Stimulated activated CD8-positive, alpha-beta memory T cell treated with anti-CD3 and anti-CD28 coated beads, Interleukin-4, amount 100 ng/mL, for 24 hours (primary cell): Measurements from ENCODE around the gene SBF2.
"Not testable (repeated sequence)": the region's sequence is repeated elsewhere in the genome, so short reads cannot be mapped to it uniquely, and the experiment has no call there.

Experiments used
- DNase-seq: peaks from one replicate; pipeline ENCODE4 v3.0.0-alpha.2; 2020; ENCODE audit warnings: low read depth

Gene SBF2

DNA sequence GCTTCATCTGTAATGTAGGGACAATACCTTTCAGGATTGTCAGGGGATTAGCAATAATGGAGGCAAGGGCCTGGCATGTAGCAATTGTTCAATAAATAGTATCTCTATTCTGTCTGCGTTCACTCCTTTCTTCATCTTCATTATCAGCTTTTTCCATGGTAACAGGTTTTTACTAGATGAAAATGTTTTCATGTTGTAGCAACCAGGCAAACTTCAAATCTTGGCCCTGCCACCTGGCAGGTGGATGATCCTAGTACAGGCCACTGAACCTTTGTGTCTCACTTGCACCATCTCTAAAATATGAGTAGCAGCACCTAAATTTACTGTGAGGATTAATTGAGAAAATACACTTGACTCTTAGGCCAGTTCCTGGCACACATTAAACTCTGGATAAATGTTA is 546.8 kb downstream of the SBF2 start:
- no peak for DNase-seq

DNA sequence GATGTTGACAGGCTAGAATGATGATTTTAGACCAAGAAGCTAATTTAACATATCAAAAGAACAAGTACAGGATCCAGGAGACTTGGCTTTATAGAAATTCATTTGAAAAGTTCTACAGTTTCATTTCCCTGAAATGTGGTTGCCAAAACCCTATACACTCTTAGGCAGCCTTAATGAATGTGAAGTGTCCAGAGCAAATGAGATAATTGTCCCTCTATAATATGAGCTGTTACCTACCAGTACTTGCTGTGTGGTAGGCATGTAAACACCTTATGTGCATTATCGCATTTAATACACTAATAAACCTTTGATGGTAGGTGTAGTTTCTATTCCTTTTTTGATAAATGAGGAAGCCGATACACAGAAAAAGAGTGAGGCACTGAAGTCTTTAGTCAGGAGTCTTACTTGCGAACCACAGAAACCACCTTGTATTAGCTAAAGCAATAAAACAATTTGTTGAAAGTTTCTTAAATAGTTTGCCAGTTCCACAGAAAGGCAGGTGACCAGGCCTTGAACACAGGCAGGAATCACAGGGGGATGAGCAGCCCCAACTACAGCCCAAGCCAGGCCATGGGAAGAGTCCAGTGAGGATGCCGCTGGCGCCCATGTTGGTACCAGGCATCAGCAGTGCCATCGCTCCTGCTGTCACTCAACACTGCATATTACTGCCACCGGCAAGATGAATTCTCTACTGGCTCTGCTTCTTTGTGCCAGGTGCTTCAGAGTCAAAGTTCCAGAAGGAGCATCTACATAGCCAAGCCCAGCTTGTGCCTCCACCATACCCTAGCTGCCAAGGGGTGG is 548.4 kb downstream of the SBF2 start:
- DNase-seq, result no peak

DNA sequence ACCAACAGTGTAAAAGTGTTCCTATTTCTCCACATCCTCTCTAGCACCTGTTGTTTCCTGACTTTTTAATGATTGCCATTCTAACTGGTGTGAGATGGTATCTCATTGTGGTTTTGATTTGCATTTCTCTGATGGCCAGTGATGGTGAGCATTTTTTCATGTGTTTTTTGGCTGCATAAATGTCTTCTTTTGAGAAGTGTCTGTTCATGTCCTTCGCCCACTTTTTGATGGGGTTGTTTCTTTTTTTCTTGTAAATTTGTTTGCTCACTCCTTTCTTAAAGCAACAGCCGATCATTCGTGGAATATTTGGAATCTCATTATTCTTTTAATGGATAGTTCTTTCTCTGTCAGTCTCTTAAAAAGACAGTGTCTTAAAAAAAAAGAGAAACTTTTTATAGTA is 550.5 kb downstream of the SBF2 start:
- DNase-seq, result not testable (repeated sequence)

DNA sequence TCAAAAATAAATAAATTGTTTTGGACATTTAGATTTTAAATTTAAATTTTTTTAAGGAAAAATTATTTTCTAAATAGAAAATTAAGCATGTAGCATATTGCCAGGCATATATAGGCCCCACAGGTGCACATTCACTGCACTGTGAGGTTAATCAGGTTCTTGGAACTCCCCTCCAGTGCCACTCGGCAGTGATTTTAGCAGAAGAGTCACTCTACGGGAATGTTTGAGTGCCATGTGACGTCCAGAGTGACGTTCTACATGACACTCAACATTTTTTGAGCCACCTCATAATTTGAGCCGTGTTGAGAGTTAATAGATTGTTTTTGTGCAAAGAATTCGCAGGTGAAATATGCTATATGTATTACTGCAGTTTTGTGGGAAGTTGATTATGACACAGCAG is 552.8 kb downstream of the SBF2 start:
- no peak for DNase-seq

DNA sequence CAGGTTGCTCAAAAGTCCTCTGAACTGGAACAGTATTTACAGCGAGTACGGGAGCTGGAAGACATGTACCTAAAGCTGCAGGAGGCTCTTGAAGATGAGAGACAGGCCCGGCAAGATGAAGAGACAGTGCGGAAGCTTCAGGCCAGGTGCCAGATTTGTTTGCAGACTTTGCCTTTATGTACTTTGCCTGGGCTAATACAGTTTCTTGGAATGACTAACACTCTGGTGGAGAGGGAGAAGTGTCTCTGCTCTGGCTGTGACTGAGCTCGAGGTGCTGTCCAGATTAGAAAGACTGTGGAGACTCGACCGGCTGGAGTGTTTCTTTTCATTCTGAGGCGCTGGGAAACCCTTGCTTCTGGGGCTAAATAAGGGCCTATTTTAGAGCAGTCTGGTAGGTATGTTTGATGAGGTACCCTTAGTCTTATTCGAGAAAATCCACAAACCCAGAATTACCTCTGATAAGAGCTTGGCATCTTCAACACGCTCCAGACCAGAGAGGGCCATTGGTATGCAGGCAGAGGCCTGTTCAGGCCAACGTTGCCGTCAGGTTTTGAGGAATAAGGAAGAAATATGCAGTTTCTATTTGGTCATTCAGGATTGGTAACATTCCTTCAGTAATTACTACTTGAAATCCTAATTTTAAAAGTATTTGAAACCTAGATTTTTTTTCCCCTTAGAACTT is 553.7 kb downstream of the SBF2 start:
- DNase-seq, result no peak

GRCh38 chr11:9739123-9739900 is 554.7 kb downstream of the SBF2 start:
- DNase-seq, result no peak

DNA sequence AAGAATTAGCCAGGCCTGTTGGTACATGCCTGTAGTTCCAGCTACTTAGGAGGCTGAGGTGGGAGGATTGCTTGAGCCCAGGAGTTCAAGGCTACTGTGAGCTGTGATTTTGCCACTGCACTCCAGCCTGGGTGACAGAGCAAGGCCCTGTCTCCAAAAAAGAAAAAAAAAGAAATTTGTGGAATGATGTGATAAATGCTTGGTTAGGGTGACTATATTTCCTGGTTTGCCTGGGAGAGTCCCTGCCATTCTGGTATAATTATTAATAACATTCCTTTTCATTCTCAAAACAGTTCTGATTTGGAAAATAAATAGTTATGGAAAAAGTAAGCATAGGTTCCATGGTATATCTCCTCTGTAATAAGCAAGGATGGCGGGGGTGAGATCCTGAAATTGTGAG is 555.3 kb downstream of the SBF2 start:
- no peak for DNase-seq

DNA sequence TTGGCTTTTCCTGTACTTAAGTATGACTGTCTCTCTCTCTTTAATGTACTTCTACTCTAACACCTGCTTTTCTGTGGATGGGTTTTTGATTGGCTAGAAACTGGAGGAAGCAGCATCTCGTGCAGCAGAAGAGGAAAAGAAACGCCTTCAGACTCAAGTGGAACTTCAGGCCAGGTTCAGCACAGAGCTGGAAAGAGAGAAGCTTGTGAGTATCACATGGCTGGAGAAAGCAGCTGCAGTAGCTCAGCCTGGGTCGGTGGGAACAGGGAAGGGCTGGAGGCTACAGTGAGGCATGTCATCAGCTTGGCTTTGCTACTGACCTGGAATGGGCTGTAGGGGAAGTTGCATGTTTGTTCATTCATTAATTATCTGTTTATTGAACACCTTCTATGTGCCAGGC is 555.9 kb downstream of the SBF2 start:
- no peak for DNase-seq

DNA sequence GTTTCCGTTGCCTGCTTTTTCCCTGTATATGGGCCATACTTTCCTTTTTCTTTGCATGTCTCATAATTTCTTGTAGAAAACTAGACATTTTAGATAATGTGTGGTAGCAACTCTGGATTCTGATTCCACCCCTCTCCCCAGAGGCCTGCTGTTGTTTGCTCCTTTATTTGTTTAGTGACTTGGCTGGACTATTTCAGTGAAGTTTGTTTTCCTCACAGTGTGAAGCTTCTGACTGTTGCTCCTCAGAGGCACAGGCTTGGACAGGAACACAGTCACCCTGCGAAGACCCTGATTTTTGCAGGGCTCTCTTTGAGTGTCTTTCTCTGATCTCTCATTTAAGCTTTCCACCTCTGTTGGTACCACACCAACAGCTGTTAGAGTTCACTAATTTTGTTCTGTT is 557.7 kb downstream of the SBF2 start:
- DNase-seq, result no peak

GRCh38 chr11:9735919-9736318 is 558.1 kb downstream of the SBF2 start:
- no peak for DNase-seq

GRCh38 chr11:9735236-9735635 is 558.8 kb downstream of the SBF2 start:
- DNase-seq, result no peak

- no peak for DNase-seq
Observed at GRCh38 chr11:9733212-9733611, 560.8 kb downstream of the SBF2 start.

- no peak for DNase-seq
Observed at GRCh38 chr11:9732453-9732852, 561.6 kb downstream of the SBF2 start.

GRCh38 chr11:9731256-9731655 is 562.8 kb downstream of the SBF2 start:
- no peak for DNase-seq
